GM18505 (cell line): Measurements from ENCODE around the gene NUDT4.

ENCODE experiments used
- ATAC-seq: cut with Tn5 transposase; IDR thresholded peaks from one replicate; pipeline ENCODE4 v1.9.1; 2021; ENCODE audit not compliant: unreplicated experiment
- POLR2A ChIP-seq: IDR thresholded peaks from 4 replicates; pipeline ENCODE4 v1.6.1; 2011; ENCODE audit warnings: borderline replicate concordance; ENCODE audit not compliant: insufficient read depth, insufficient read length; ENCODE audit errors: extremely low read depth

Gene NUDT4

GRCh38 chr12:93441081-93441616, 63.4 kb downstream of the NUDT4 start:
- peak; percentile 5 for ATAC-seq
- no peak for TF ChIP-seq POLR2A

- ATAC-seq = peak; percentile 84
These were observed 64.1 kb downstream of the NUDT4 start, which contains the start of gene UBE2N for GRCh38 chr12:93441617-93442410. Gene UBE2N, minus strand, starts transcription at chr12:93441947. Its CDS starts 63 bp downstream, at chr12:93441884.

GRCh38 chr12:93442411-93443340, 65.0 kb downstream of the NUDT4 start:
- no peak for TF ChIP-seq POLR2A
- no peak for ATAC-seq

More at GRCh38 chr12:93441617-93442410, 64.1 kb downstream of the NUDT4 start, which contains the start of gene UBE2N:
- peak; percentile 83 for TF ChIP-seq POLR2A

DNA sequence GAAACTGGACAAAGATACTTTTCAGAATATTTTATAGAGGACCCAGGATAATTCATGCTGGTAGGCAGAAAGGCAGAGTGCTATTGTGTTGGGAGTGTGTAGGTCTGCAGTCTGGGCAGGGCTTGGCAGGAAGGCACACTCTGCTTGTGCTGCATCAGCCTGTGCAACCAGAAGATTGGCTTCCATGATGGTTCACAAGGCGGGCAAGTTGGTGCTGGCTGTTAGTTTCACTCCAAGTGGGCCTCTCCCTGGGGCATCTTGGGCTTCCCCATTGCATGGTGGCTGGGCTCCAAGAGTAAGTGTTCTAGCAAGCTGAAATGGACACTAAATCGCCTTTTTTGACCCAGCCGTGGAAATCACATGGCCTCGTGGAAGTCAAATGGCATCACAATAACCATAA, 65.9 kb downstream of the NUDT4 start:
- no peak for ATAC-seq

GRCh38 chr12:93447555-93448290, 70.0 kb downstream of the NUDT4 start:
- ATAC-seq = no peak
- TF ChIP-seq POLR2A = no peak

More for the DNA sequence above, 65.9 kb downstream of the NUDT4 start:
- no peak for TF ChIP-seq POLR2A

- TF ChIP-seq POLR2A = no peak
- ATAC-seq = no peak
These were observed 71.1 kb downstream of the NUDT4 start for GRCh38 chr12:93448796-93449195.

- no peak for ATAC-seq
- TF ChIP-seq POLR2A = no peak
These were observed 71.6 kb downstream of the NUDT4 start for GRCh38 chr12:93449277-93449676.

GRCh38 chr12:93451423-93452158, 73.9 kb downstream of the NUDT4 start:
- no peak for ATAC-seq

GRCh38 chr12:93453633-93454032, 75.9 kb downstream of the NUDT4 start:
- TF ChIP-seq POLR2A = no peak
- ATAC-seq = no peak

More at GRCh38 chr12:93451423-93452158, 73.9 kb downstream of the NUDT4 start:
- TF ChIP-seq POLR2A = no peak

DNA sequence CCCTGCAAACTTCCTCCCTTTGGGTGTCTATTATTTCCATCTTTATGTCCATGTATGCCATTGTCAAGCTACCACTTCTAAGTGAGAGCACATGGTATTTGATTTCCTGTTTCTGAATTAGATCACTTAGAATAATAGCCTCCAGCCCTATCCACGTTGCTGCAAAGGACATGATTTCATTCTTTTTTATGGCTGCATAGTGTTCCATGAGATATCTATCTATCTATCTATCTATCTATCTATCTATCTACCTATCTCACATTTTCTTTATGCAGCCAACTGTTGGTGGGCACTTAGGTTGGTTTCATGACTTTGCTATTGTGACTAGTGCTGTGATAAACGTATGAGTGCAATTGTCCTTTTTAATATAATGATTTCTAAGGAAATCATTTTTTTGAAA, 78.4 kb downstream of the NUDT4 start:
- no peak for TF ChIP-seq POLR2A
- no peak for ATAC-seq
